PC-9 (cell line): ENCODE data around the gene GPR35. TPM values are rescaled to one million over a fixed set of nuclear protein-coding genes. Genes with fewer than 3 reads are reported as not detected.
"Not testable (repeated sequence)": the region's sequence is repeated elsewhere in the genome, so short reads cannot be mapped to it uniquely, and the experiment has no call there.

Source experiments
- BruUV-seq: library from RNA; stranded (reverse); fragments of 400-500 nt; replicated peaks from 2 replicates; lab custom pipeline; 2021; lab: Mats Ljungman, UMichigan
- CTCF ChIA-PET: fragments of 300-600 bp; sonication (Branson Sonifier 250); formaldehyde crosslinking; loops from one replicate; lab custom pipeline; 2022; ENCODE audit warnings: antibody characterized with exemption; lab: Charles Lee
- POLR2A ChIA-PET: fragments of 300-600 bp; sonication (Branson Sonifier 250); formaldehyde crosslinking; loops from one replicate; lab custom pipeline; 2022; ENCODE audit warnings: antibody characterized with exemption; ENCODE audit not compliant: unreplicated experiment; lab: Charles Lee
- DNase-seq, 2 experiments: peaks; one replicate each; pipeline versions ENCODE4 v3.0.0 to v3.0.0-alpha.2; 2015 to 2022; ENCODE audit warnings: mixed read lengths in 1 of 2
- H2AFZ ChIP-seq: fragments of 200-600 bp; sonication (generic); 2 replicates; pipeline ENCODE4 v1.8.1; 2017; ENCODE audit warnings: antibody characterized with exemption
- H3F3A ChIP-seq: fragments of 200-600 bp; sonication (generic); 2 replicates; pipeline ENCODE4 v1.8.1; 2017; ENCODE audit warnings: antibody characterized with exemption, mild to moderate bottlenecking, low read depth; ENCODE audit not compliant: insufficient read depth
- H3K27ac ChIP-seq: fragments of 200-600 bp; sonication (generic); 2 replicates; pipeline ENCODE4 v1.6.1; 2016; ENCODE audit warnings: mixed run types
- H3K27me3 ChIP-seq: fragments of 200-600 bp; sonication (generic); 2 replicates; pipeline ENCODE4 v1.6.1; 2016; ENCODE audit warnings: low read depth, mixed run types; ENCODE audit not compliant: insufficient read depth
- H3K36me3 ChIP-seq: fragments of 200-600 bp; sonication (generic); 2 replicates; pipeline ENCODE4 v1.6.1; 2016; ENCODE audit warnings: low read depth, mixed run types
- H3K4me1 ChIP-seq: fragments of 200-600 bp; sonication (generic); replicated peaks from 2 replicates; pipeline ENCODE4 v1.6.1; 2016; ENCODE audit warnings: mixed run types; ENCODE audit not compliant: insufficient read depth
- H3K4me2 ChIP-seq: fragments of 200-600 bp; sonication (generic); 2 replicates; pipeline ENCODE4 v1.6.1; 2017; ENCODE audit warnings: mixed run types
- H3K4me3 ChIP-seq: fragments of 200-600 bp; sonication (generic); 2 replicates; pipeline ENCODE4 v1.6.1; 2016; ENCODE audit warnings: mixed run types
- H3K79me2 ChIP-seq: fragments of 200-600 bp; sonication (generic); 2 replicates; pipeline ENCODE4 v1.6.1; 2017; ENCODE audit warnings: low read depth, mixed run types
- H3K9me2 ChIP-seq: fragments of 200-600 bp; sonication (generic); 2 replicates; pipeline ENCODE4 v1.8.1; 2017; ENCODE audit warnings: mild to moderate bottlenecking; ENCODE audit not compliant: insufficient read depth
- H3K9me3 ChIP-seq: fragments of 200-600 bp; sonication (generic); 2 replicates; pipeline ENCODE4 v1.8.1; 2016; ENCODE audit warnings: low read depth; ENCODE audit not compliant: insufficient read depth
- H4K20me1 ChIP-seq: fragments of 200-600 bp; sonication (generic); 2 replicates; pipeline ENCODE4 v1.8.1; 2017; ENCODE audit not compliant: insufficient read depth
- CTCF ChIP-seq: fragments of 200-600 bp; sonication (generic); conservative IDR thresholded peaks from 2 replicates; pipeline ENCODE4 v1.6.1; 2017; ENCODE audit warnings: mixed run types, antibody characterized with exemption, mild to moderate bottlenecking, moderate library complexity
- EZH2 ChIP-seq: fragments of 200-600 bp; sonication (generic); IDR thresholded peaks from 2 replicates; pipeline ENCODE4 v1.8.0; 2017; ENCODE audit warnings: antibody characterized with exemption, low read depth
- intact Hi-C: fragments of 100-400 bp; cut with micrococcal nuclease; formaldehyde crosslinking; loops from one replicate; pipeline ENCODE4 v1.10.0; 2022; ENCODE audit not compliant: unreplicated experiment
- total RNA-seq: library from RNA; stranded (reverse); gene quantifications from 2 replicates; pipeline ENCODE4 v1.2.3, GENCODE V29; 2021

GPR35 gene
- total RNA-seq, 1 experiment from 2014 or later = 1.1 TPM

- no peaks in the 10 kb centered on the region for H3K9me3 ChIP-seq
- no peaks in the 10 kb centered on the region for H3K36me3 ChIP-seq
- BruUV-seq = no TSS peak
- no peaks in the 10 kb centered on the region for H3K9me2 ChIP-seq
- no peak overlapping the region for H2AFZ ChIP-seq
- no peak overlapping the region for H3K27ac ChIP-seq
- H4K20me1 ChIP-seq = no peaks in the 10 kb centered on the region
- no peak overlapping the region for H3K4me3 ChIP-seq
- peaks cover 67% of the 10 kb centered on the region for H3K27me3 ChIP-seq
- CTCF ChIA-PET = no interaction called here
- H3K4me1 ChIP-seq = no peaks in the 10 kb centered on the region
- POLR2A ChIA-PET = no interaction called here
- H3F3A ChIP-seq = no peaks in the 10 kb centered on the region
- TF ChIP-seq EZH2 (no peak), CTCF (no peak)
- H3K79me2 ChIP-seq = no peaks in the 10 kb centered on the region
- intact Hi-C loops = no loop called here
- no peak overlapping the region for H3K4me2 ChIP-seq
- no peak for DNase-seq
Measured at GRCh38 chr2:240672701-240673190, 47.5 kb downstream of the GPR35 start.

DNA sequence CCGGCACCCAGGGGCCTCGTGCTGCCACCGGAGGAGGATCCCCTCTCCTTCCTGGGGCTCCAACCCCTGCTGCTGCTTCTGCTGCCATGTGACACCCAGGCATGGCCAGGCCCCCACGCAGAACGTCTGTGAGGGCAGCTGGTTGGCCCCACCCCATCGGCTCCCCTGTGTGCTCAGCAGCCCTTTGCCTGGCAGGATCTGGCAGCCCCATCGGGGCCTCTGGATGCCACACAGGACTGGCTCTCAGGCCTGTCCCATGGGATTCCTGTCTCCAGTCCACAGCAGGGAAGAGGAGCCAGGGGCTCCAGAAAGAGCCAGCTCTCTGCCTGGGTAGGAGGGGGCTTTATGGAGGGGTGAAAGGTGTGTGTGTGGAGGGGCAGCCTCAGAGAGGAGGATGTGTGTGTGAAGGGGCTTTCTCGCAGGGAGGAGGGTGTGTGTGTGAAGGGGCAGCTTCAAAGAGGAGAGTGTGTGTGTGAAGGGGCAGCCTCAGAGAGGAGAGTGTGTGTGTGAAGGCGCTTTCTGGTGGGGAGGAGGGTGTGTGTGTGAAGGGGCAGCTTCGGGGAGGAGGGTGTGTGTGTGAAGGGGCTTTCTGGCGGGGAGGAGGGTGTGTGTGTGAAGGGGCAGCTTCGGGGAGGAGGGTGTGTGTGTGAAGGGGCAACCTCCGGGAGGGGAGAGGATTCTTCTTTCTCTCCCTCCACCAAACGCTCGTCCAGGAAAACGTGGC is 49.3 kb downstream of the GPR35 start:
- H2AFZ ChIP-seq, H4K20me1 ChIP-seq, H3K4me2 ChIP-seq, H3K79me2 ChIP-seq, H3K36me3 ChIP-seq, CTCF ChIA-PET, H3K4me1 ChIP-seq, BruUV-seq, DNase-seq, POLR2A ChIA-PET, intact Hi-C loops, H3K27ac ChIP-seq, H3K9me3 ChIP-seq, H3F3A ChIP-seq, H3K9me2 ChIP-seq, H3K4me3 ChIP-seq: not testable (repeated sequence)
- H3K27me3 ChIP-seq = peaks cover 49% of the 10 kb centered on the region

DNA sequence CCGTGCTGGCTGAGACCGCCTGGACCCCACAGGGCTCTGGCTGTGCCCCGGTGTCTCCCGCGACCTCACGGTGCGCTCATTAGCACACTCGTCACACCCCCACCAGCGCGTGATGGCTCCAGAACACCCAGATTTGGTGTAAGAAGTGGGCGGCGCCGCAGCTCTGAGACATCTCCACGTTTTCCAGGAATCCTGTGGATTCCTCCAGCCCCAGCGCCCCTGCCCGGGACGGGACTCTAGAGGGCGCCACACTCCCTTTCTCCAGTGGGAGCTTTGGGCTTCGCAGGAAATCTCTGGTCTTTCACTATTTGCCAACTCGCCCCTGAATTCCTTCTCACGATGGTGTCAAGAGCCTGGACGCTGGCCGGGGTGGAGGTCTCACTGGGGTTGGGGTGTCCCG is 50.1 kb downstream of the GPR35 start:
- CTCF ChIA-PET, H3K79me2 ChIP-seq, H3K4me2 ChIP-seq, H2AFZ ChIP-seq, H3K9me3 ChIP-seq, H4K20me1 ChIP-seq, H3K4me1 ChIP-seq, H3K4me3 ChIP-seq, H3K9me2 ChIP-seq, H3K36me3 ChIP-seq, BruUV-seq, DNase-seq, POLR2A ChIA-PET, H3F3A ChIP-seq, intact Hi-C loops, H3K27ac ChIP-seq: not testable (repeated sequence)
- H3K27me3 ChIP-seq = peaks cover 41% of the 10 kb centered on the region

- H3K4me3 ChIP-seq, H3K79me2 ChIP-seq, H3K9me3 ChIP-seq, H3K36me3 ChIP-seq, H2AFZ ChIP-seq, H3K9me2 ChIP-seq, H3F3A ChIP-seq, H3K4me1 ChIP-seq, BruUV-seq, H3K27ac ChIP-seq, DNase-seq, intact Hi-C loops, H3K4me2 ChIP-seq, POLR2A ChIA-PET, CTCF ChIA-PET, H4K20me1 ChIP-seq: not testable (repeated sequence)
- peaks cover 18% of the 10 kb centered on the region for H3K27me3 ChIP-seq
Measured at GRCh38 chr2:240678043-240678442, 52.8 kb downstream of the GPR35 start.

DNA sequence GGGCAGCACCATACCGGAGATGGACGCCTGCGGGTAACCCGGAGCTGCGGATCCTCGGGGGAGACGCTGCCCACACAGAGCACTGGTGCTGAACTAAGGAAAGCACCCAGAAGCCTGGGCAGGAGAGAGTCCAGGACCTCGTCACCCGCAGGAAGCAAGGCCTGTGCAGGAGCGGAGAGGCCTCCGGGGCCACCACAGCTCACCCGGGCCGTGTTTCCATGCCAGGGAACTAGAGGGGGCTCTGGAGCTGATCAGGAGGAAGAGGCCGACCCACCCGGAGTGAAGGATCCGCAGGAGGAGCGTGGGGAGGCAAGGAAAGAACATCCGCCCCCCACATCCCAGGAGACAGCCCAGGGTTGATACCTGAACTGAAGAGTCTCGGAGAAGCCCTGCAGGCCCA is 53.6 kb downstream of the GPR35 start:
- H3K4me1 ChIP-seq, H3F3A ChIP-seq, CTCF ChIA-PET, BruUV-seq, H3K79me2 ChIP-seq, H2AFZ ChIP-seq, intact Hi-C loops, H3K36me3 ChIP-seq, H3K9me2 ChIP-seq, H3K4me2 ChIP-seq, H4K20me1 ChIP-seq, H3K9me3 ChIP-seq, DNase-seq, POLR2A ChIA-PET, H3K4me3 ChIP-seq, H3K27ac ChIP-seq: not testable (repeated sequence)
- peaks cover 10% of the 10 kb centered on the region for H3K27me3 ChIP-seq

GRCh38 chr2:240680185-240680584 is 54.9 kb downstream of the GPR35 start:
- DNase-seq, POLR2A ChIA-PET, H3K36me3 ChIP-seq, H3K4me3 ChIP-seq, H3K9me2 ChIP-seq, BruUV-seq, H3K9me3 ChIP-seq, H3K4me2 ChIP-seq, H3K4me1 ChIP-seq, H3K79me2 ChIP-seq, intact Hi-C loops, CTCF ChIA-PET, H3K27me3 ChIP-seq, H3K27ac ChIP-seq, H4K20me1 ChIP-seq, H2AFZ ChIP-seq, H3F3A ChIP-seq: not testable (repeated sequence)
